Mesendoderm (in vitro differentiated cells): ENCODE results near the gene SPTBN1.

Source experiments
- DNase-seq: peaks from one replicate; pipeline ENCODE4 v3.0.0; 2013
- H2AK5ac ChIP-seq: 2 replicates; pipeline ENCODE4 v1.6.1; 2013; ENCODE audit warnings: low read length, inconsistent platforms
- H2BK120ac ChIP-seq: 2 replicates; pipeline ENCODE4 v1.6.1; 2013; ENCODE audit warnings: low read depth, mild to moderate bottlenecking, low read length, moderate library complexity, mixed read lengths
- H2BK15ac ChIP-seq: replicated peaks from 2 replicates; pipeline ENCODE4 v1.6.1; 2013; ENCODE audit warnings: low read depth, mild to moderate bottlenecking, moderate library complexity
- H2BK5ac ChIP-seq: 2 replicates; pipeline ENCODE4 v1.6.1; 2013; ENCODE audit warnings: low read length, inconsistent platforms
- H3K18ac ChIP-seq: 2 replicates; pipeline ENCODE4 v1.6.1; 2013; ENCODE audit warnings: mild to moderate bottlenecking, low read length, mixed read lengths
- H3K23ac ChIP-seq: one replicate; pipeline ENCODE4 v1.6.1; 2013; ENCODE audit warnings: low read length
- H3K27ac ChIP-seq: 2 replicates; pipeline ENCODE4 v1.5.1; 2013; ENCODE audit warnings: low read depth, mild to moderate bottlenecking, inconsistent platforms, low read length, moderate library complexity
- H3K27me3 ChIP-seq: 2 replicates; pipeline ENCODE4 v1.6.1; 2013; ENCODE audit warnings: low read length, control low read depth, mild to moderate bottlenecking, inconsistent platforms; ENCODE audit not compliant: insufficient read depth, poor library complexity
- H3K36me3 ChIP-seq: 2 replicates; pipeline ENCODE4 v1.6.1; 2013; ENCODE audit warnings: low read length, inconsistent platforms; ENCODE audit not compliant: control insufficient read depth, insufficient read depth
- H3K4ac ChIP-seq: one replicate; pipeline ENCODE4 v1.6.1; 2013; ENCODE audit warnings: low read depth, mild to moderate bottlenecking, low read length, moderate library complexity
- H3K4me1 ChIP-seq: 2 replicates; pipeline ENCODE4 v1.6.1; 2013; ENCODE audit warnings: low read depth, low read length, inconsistent platforms; ENCODE audit not compliant: control insufficient read depth
- H3K4me2 ChIP-seq: 2 replicates; pipeline ENCODE4 v1.6.1; 2013; ENCODE audit warnings: low read length
- H3K4me3 ChIP-seq: 2 replicates; pipeline ENCODE4 v1.5.1; 2013; ENCODE audit warnings: mild to moderate bottlenecking, low read length
- H3K56ac ChIP-seq: one replicate; pipeline ENCODE4 v1.6.1; 2013; ENCODE audit warnings: low read length
- H3K79me1 ChIP-seq: 2 replicates; pipeline ENCODE4 v1.6.1; 2013; ENCODE audit warnings: low read length, inconsistent platforms
- H3K79me2 ChIP-seq: 2 replicates; pipeline ENCODE4 v1.6.1; 2013; ENCODE audit warnings: mild to moderate bottlenecking, low read length; ENCODE audit not compliant: control insufficient read depth, insufficient read depth
- H3K9ac ChIP-seq: 2 replicates; pipeline ENCODE4 v1.6.1; 2013; ENCODE audit warnings: low read length, inconsistent platforms
- H4K5ac ChIP-seq: one replicate; pipeline ENCODE4 v1.6.1; 2013; ENCODE audit warnings: low read length
- H4K8ac ChIP-seq: one replicate; pipeline ENCODE4 v1.6.1; 2013; ENCODE audit warnings: low read depth, mild to moderate bottlenecking, control low read depth, low read length, moderate library complexity
- WGBS: extraction: QIAGEN DNeasy Blood & Tissue Kit; methylation state at CpG from one replicate; pipeline ENCODE4 v1.1.7; 2013; ENCODE audit warnings: low lambda C conversion rate, missing lambda C conversion rate; ENCODE audit not compliant: insufficient coverage; ENCODE audit errors: extremely low coverage; 5-methylcytosine and 5-hydroxymethylcytosine counted together

SPTBN1 gene

GRCh38 chr2:54712516-54712915, 256.4 kb downstream of the SPTBN1 start:
- Histone ChIP-seq H4K8ac (no peak overlapping the region), H3K79me1 (no peaks in the 10 kb centered on the region), H2AK5ac (no peak overlapping the region), H3K36me3 (no peaks in the 10 kb centered on the region), H3K4ac (no peak overlapping the region), H3K4me2 (no peak overlapping the region), H4K5ac (no peak overlapping the region), H3K4me3 (no peak overlapping the region), H3K23ac (no peak overlapping the region), H3K79me2 (no peaks in the 10 kb centered on the region), H3K56ac (no peak overlapping the region), H2BK120ac (no peak overlapping the region), H3K18ac (no peak overlapping the region), H3K4me1 (no peaks in the 10 kb centered on the region), H2BK5ac (no peak overlapping the region), H2BK15ac (no peak overlapping the region), H3K27ac (no peak overlapping the region), H3K27me3 (no peaks in the 10 kb centered on the region), H3K9ac (no peak overlapping the region)
- WGBS = no CpG with 5 or more reads among the region's 6 CpGs
- DNase-seq = no peak

- Histone ChIP-seq H3K4me2 (no peak overlapping the region), H2BK5ac (no peak overlapping the region), H3K27me3 (no peaks in the 10 kb centered on the region), H3K23ac (no peak overlapping the region), H3K4me3 (no peak overlapping the region), H3K9ac (no peak overlapping the region), H3K4ac (no peak overlapping the region), H3K79me2 (no peaks in the 10 kb centered on the region), H2AK5ac (no peak overlapping the region), H3K18ac (no peak overlapping the region), H3K79me1 (no peaks in the 10 kb centered on the region), H2BK15ac (no peak overlapping the region), H4K5ac (no peak overlapping the region), H3K4me1 (no peaks in the 10 kb centered on the region), H2BK120ac (no peak overlapping the region), H3K56ac (no peak overlapping the region), H3K27ac (no peak overlapping the region), H3K36me3 (no peaks in the 10 kb centered on the region), H4K8ac (no peak overlapping the region)
- no CpG with 5 or more reads among the region's 4 CpGs for WGBS
- DNase-seq = no peak
Observed at GRCh38 chr2:54714996-54715395, 258.9 kb downstream of the SPTBN1 start.

DNA sequence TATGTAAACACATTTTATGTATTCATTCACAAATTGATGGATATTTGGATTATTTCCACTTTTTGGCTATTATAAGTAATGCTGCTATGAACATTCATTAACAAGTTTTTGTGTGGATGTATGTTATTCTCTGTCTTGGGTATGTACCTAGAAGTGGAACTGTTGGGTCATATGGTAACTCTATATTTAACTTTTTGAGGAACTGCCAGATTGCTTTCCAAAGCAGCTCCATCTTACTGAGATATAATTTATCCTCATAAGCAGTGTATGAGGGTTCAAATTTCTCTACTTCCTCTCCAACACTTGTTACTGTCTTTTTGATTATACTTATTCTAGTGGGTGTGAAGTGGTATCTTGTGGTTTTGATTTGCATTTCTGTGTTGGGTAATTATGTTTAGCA, 260.2 kb downstream of the SPTBN1 start:
- Histone ChIP-seq H3K18ac (no peak overlapping the region), H3K27ac (no peak overlapping the region), H3K4me3 (no peak overlapping the region), H3K36me3 (no peaks in the 10 kb centered on the region), H3K4me2 (no peak overlapping the region), H3K79me2 (no peaks in the 10 kb centered on the region), H3K4me1 (no peaks in the 10 kb centered on the region), H4K8ac (no peak overlapping the region), H2BK15ac (no peak overlapping the region), H3K79me1 (no peaks in the 10 kb centered on the region), H3K27me3 (no peaks in the 10 kb centered on the region), H3K4ac (no peak overlapping the region), H3K56ac (no peak overlapping the region), H3K23ac (no peak overlapping the region), H4K5ac (no peak overlapping the region), H2BK5ac (no peak overlapping the region), H3K9ac (no peak overlapping the region), H2BK120ac (no peak overlapping the region), H2AK5ac (no peak overlapping the region)
- no peak for DNase-seq

DNA sequence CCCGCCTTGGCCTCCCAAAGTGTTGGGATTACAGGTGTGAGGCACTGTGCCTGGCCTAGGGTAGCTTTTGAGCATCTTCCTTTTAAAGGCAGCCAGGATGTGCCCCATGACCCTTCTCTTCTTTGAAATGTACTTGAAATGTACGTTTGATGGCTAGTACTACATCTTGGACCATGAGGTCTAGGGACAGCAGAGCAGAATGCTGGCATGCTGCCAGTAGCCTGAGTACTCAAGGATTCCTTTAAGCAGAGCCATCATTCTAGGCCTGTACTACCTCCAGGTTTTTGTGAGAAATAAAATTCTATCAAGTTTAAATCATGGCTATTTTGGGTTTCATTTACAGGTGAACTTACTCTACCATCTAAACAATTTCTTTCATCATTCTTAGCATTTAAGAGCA, 264.4 kb downstream of the SPTBN1 start:
- H2BK120ac ChIP-seq = no peak overlapping the region
- no peak overlapping the region for H2BK15ac ChIP-seq
- no peak overlapping the region for H3K9ac ChIP-seq
- no peak overlapping the region for H2AK5ac ChIP-seq
- no peak for DNase-seq
- H2BK5ac ChIP-seq = no peak overlapping the region
- no peaks in the 10 kb centered on the region for H3K36me3 ChIP-seq
- H3K4me2 ChIP-seq = no peak overlapping the region
- H4K5ac ChIP-seq = no peak overlapping the region
- no peak overlapping the region for H3K18ac ChIP-seq
- no peaks in the 10 kb centered on the region for H3K79me1 ChIP-seq
- H3K27ac ChIP-seq = no peak overlapping the region
- H3K4me3 ChIP-seq = no peak overlapping the region
- H3K4me1 ChIP-seq = peaks cover 5% of the 10 kb centered on the region
- H3K4ac ChIP-seq = no peak overlapping the region
- no peak overlapping the region for H4K8ac ChIP-seq
- no peak overlapping the region for H3K56ac ChIP-seq
- H3K79me2 ChIP-seq = no peaks in the 10 kb centered on the region
- H3K27me3 ChIP-seq = peaks cover 16% of the 10 kb centered on the region
- no peak overlapping the region for H3K23ac ChIP-seq
- no CpG with 5 or more reads among the region's 2 CpGs for WGBS
